Measurements from ENCODE around the gene HSPA1L.
"Not testable (repeated sequence)": the region's sequence is repeated elsewhere in the genome, so short reads cannot be mapped to it uniquely, and the experiment has no call there.

The HSPA1L gene

DNA sequence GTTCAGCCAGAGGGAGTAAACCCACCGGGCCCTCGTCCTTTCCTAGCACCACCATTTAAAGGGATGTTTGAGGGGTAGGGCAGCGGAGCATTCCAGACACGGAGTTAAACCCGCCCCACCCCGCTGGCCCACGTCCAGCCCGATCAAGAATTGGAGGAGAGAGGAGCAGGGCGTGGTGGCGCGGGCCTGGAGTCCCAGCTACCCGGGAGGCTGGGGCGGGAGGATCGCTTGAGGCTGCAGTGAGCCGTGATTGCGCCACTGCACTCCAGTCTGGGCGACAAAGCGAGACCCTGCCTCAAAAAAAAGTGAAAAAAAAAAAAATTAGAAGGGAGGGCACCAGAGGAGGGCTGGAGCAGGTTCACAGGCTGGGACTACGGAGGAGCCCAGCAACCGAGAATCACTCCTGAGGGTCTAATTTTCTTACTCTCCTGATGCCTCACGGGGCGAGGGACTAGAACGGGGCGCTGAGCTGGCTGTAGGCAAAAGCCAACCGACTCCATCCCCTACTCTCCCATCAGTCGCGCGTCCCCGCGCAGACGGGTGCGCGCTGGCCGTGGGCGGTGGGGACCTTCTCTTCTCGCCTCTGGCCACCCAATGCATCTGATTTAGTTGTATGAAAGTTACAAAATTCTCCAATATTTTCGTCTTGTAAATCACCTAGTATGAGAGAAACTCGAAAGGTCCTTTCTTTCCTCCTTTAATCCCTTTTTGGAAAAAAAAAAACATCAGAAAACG lies 6.4 kb upstream of the HSPA1L start:
- peak overlapping the region; percentile 42 for H3K4me3 ChIP-seq (ENCODE audit: control insufficient read depth, low read depth, low read length)
- no peak for DNase-seq (ENCODE audit: low read depth)
- TF ChIP-seq, protein P1, sequence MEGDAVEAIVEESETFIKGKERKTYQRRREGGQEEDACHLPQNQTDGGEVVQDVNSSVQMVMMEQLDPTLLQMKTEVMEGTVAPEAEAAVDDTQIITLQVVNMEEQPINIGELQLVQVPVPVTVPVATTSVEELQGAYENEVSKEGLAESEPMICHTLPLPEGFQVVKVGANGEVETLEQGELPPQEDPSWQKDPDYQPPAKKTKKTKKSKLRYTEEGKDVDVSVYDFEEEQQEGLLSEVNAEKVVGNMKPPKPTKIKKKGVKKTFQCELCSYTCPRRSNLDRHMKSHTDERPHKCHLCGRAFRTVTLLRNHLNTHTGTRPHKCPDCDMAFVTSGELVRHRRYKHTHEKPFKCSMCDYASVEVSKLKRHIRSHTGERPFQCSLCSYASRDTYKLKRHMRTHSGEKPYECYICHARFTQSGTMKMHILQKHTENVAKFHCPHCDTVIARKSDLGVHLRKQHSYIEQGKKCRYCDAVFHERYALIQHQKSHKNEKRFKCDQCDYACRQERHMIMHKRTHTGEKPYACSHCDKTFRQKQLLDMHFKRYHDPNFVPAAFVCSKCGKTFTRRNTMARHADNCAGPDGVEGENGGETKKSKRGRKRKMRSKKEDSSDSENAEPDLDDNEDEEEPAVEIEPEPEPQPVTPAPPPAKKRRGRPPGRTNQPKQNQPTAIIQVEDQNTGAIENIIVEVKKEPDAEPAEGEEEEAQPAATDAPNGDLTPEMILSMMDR (IDR thresholded peaks at IDR 0.05; ENCODE audit: control insufficient read depth, insufficient read depth, low read depth, low read length, missing control alignments): no peak

- not testable (repeated sequence) for H3K4me3 ChIP-seq (ENCODE audit: control insufficient read depth, low read depth, low read length); DNase-seq (ENCODE audit: low read depth)
These were observed 5.3 kb upstream of the HSPA1L start for GRCh38 chr6:31820399-31820798.

DNA sequence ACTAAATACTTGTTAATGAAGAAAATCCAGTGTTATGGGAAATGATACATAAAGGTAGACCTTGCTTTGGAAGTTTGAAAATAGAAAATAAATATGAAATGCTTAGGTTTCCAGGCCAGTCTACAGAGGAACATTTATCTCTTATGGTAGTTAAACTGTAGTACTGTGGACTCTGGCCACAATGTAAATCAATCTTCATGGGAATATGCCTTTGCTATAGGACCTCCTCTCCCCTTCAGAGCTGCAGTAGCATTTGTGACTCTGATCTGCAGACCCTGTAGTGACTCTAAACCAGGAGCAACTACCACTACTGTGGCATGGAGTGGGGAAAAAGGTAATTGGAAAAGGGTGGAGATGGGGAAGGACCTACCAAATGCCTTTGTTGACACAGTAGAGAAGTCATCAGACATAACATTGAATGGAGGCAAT lies 4.8 kb upstream of the HSPA1L start:
- TF ChIP-seq, protein P1 (IDR thresholded peaks at IDR 0.05; ENCODE audit: control insufficient read depth, insufficient read depth, low read depth, low read length, missing control alignments): no peak
- no peak for DNase-seq (ENCODE audit: low read depth)
- no peak overlapping the region for H3K4me3 ChIP-seq (ENCODE audit: control insufficient read depth, low read depth, low read length)

DNA sequence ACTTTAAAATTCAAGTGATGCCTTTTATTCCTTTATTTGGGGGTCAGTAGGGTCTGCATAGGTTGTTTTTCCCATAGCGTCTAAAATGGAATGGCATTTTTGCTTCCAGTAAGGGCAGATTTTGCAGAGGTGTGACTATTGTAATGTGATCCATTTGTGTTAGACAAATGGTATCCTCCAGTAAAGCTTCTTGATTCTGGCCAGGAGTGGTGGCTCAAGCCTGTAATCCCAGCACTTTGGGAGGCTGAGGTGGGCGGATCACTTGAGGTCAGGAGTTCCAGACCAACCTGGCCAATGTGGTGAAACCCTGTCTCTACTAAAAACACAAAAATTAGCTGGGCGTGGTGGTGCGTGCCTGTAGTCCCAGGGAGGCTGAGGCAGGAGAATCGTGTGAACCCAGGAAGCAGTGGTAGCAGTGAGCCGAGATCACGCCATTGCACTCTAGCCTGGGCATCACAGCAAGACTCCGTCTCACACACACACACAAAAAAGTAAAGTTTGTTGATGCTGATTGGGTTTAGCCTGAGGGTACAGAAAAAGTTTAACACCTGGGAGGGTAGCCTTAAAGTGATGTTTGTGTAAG lies 2.9 kb upstream of the HSPA1L start:
- DNase-seq (ENCODE audit: low read depth): not testable (repeated sequence)
- H3K4me3 ChIP-seq (ENCODE audit: control insufficient read depth, low read depth, low read length): peak overlapping the region; percentile 44

DNA sequence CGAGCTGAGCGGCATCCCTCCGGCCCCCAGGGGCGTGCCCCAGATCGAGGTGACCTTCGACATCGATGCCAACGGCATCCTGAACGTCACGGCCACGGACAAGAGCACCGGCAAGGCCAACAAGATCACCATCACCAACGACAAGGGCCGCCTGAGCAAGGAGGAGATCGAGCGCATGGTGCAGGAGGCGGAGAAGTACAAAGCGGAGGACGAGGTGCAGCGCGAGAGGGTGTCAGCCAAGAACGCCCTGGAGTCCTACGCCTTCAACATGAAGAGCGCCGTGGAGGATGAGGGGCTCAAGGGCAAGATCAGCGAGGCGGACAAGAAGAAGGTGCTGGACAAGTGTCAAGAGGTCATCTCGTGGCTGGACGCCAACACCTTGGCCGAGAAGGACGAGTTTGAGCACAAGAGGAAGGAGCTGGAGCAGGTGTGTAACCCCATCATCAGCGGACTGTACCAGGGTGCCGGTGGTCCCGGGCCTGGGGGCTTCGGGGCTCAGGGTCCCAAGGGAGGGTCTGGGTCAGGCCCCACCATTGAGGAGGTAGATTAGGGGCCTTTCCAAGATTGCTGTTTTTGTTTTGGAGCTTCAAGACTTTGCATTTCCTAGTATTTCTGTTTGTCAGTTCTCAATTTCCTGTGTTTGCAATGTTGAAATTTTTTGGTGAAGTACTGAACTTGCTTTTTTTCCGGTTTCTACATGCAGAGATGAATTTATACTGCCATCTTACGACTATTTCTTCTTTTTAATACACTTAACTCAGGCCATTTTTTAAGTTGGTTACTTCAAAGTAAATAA lies 2.2 kb upstream of the HSPA1L start:
- peak overlapping the region; percentile 44 for H3K4me3 ChIP-seq (ENCODE audit: control insufficient read depth, low read depth, low read length)
- DNase-seq (ENCODE audit: low read depth): not testable (repeated sequence)

GRCh38 chr6:31814677-31815024 lies 432 bp downstream of the HSPA1L start:
- TF ChIP-seq, protein P1 (IDR thresholded peaks at IDR 0.05; ENCODE audit: control insufficient read depth, insufficient read depth, low read depth, low read length, missing control alignments): no peak
- DNase-seq (ENCODE audit: low read depth): peak; percentile 93
- H3K4me3 ChIP-seq (ENCODE audit: control insufficient read depth, low read depth, low read length): peak overlapping the region; percentile 71

- TF ChIP-seq, protein P1 (IDR thresholded peaks at IDR 0.05; ENCODE audit: control insufficient read depth, insufficient read depth, low read depth, low read length, missing control alignments): no peak
- DNase-seq (ENCODE audit: low read depth): no peak
- H3K4me3 ChIP-seq (ENCODE audit: control insufficient read depth, low read depth, low read length): no peak overlapping the region
These were observed 1.6 kb downstream of the HSPA1L start for GRCh38 chr6:31813465-31813849.

GRCh38 chr6:31811645-31812044 lies 3.4 kb downstream of the HSPA1L start:
- no peak for DNase-seq (ENCODE audit: low read depth)
- TF ChIP-seq, protein P1 (IDR thresholded peaks at IDR 0.05; ENCODE audit: control insufficient read depth, insufficient read depth, low read depth, low read length, missing control alignments): no peak
- no peak overlapping the region for H3K4me3 ChIP-seq (ENCODE audit: control insufficient read depth, low read depth, low read length)

GRCh38 chr6:31808599-31808998 lies 6.5 kb downstream of the HSPA1L start:
- H3K4me3 ChIP-seq (ENCODE audit: control insufficient read depth, low read depth, low read length); DNase-seq (ENCODE audit: low read depth): not testable (repeated sequence)

Measured in AG09309 (cell line).